Erythroblast (primary cell): ENCODE data around the gene KLHDC8B.

ENCODE experiments used
- GATA1 ChIP-seq: IDR thresholded peaks from 2 replicates; pipeline ENCODE4 v1.6.1; 2011; ENCODE audit warnings: low read depth, mild to moderate bottlenecking, control low read depth, low read length, moderate library complexity
- POLR2A ChIP-seq: IDR thresholded peaks from 2 replicates; pipeline ENCODE4 v1.6.1; 2011; ENCODE audit warnings: mild to moderate bottlenecking, low read length

- TF ChIP-seq POLR2A (no peak), GATA1 (no peak)
These were observed 8.7 kb downstream of the KLHDC8B start for GRCh38 chr3:49180116-49180515.
